Measurements from ENCODE around the gene DEXI.

DEXI gene

DNA sequence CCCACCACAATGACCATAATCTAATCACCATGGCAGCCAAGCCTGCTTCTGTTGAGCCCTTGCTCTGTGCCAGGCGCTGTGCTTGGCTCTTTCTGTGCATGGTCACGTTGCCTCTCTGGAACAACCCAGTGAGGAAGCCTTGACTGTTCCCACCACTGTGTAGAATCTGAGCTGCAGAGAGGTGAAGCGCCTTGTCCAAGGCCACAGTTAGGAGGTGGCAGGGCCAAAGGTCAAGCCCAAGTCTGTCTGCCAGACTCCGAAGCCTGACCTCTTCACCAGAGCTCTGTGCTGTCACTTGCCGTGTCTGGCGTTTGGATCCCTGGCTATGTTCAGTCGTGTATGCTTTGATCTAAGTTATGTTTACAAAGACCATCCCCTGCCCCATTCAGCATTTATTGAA, 12.6 kb upstream of the DEXI start:
- Histone ChIP-seq H3K27me3 (replicated peaks in 2 of 5; ENCODE audit: control insufficient read depth in 4 of 5, insufficient read depth in 5 of 5, low read length in 4 of 5) (no peaks in the 10 kb centered on the region), H3K36me3 (ENCODE audit: control insufficient read depth in 4 of 4, insufficient read depth in 4 of 4, low read length in 3 of 4) (peaks cover 0 to 7% (median 0%) of the 10 kb centered on the region in 4 experiments), H3K9me3 (ENCODE audit: control extremely low read depth in 1 of 5, control insufficient read depth in 4 of 5, insufficient read depth in 2 of 5, low read depth in 1 of 5, low read length in 4 of 5) (no peaks in the 10 kb centered on the region), H3K27ac (ENCODE audit: insufficient read depth in 1 of 2, low read depth in 1 of 2, low read length in 2 of 2, poor library complexity in 1 of 2, severe bottlenecking in 2 of 2) (no peak overlapping the region), H3K4me1 (ENCODE audit: control extremely low read depth in 1 of 4, control insufficient read depth in 4 of 4, insufficient read depth in 4 of 4, low read length in 3 of 4) (peaks cover 11 to 40% (median 29%) of the 10 kb centered on the region in 4 experiments), H3K4me3 (ENCODE audit: control insufficient read depth in 1 of 7, extremely low read depth in 1 of 7, insufficient read depth in 4 of 7, low read depth in 2 of 7, low read length in 6 of 7) (no peak overlapping the region)
- WGBS (ENCODE audit: insufficient coverage), result 94% methylated on average over 6 of the region's 7 CpGs
- ChIA-PET CTCF (interaction anchor here (0.7 to 9.6 kb wide), 10 partner anchors 9 to 676 kb away, joined by 3 to 118 read pairs (median 4); partner anchors contain the start of gene SOCS1), POLR2A (no interaction called here)
- DNase-seq, result no peak

- WGBS (ENCODE audit: insufficient coverage), result 100% methylated on average over 4 of the region's 4 CpGs
- no peak for DNase-seq
- Histone ChIP-seq H3K9me3 (ENCODE audit: control extremely low read depth in 1 of 5, control insufficient read depth in 4 of 5, insufficient read depth in 2 of 5, low read depth in 1 of 5, low read length in 4 of 5) (no peaks in the 10 kb centered on the region), H3K27me3 (replicated peaks in 2 of 5; ENCODE audit: control insufficient read depth in 4 of 5, insufficient read depth in 5 of 5, low read length in 4 of 5) (no peaks in the 10 kb centered on the region), H3K4me3 (ENCODE audit: control insufficient read depth in 1 of 7, extremely low read depth in 1 of 7, insufficient read depth in 4 of 7, low read depth in 2 of 7, low read length in 6 of 7) (no peak overlapping the region), H3K36me3 (ENCODE audit: control insufficient read depth in 4 of 4, insufficient read depth in 4 of 4, low read length in 3 of 4) (no peaks in the 10 kb centered on the region), H3K27ac (ENCODE audit: insufficient read depth in 1 of 2, low read depth in 1 of 2, low read length in 2 of 2, poor library complexity in 1 of 2, severe bottlenecking in 2 of 2) (no peak overlapping the region), H3K4me1 (ENCODE audit: control extremely low read depth in 1 of 4, control insufficient read depth in 4 of 4, insufficient read depth in 4 of 4, low read length in 3 of 4) (peaks cover 8 to 46% (median 30%) of the 10 kb centered on the region in 4 experiments)
- ChIA-PET CTCF (interaction anchor here (1.0 to 9.6 kb wide), 5 partner anchors 8 to 447 kb away, joined by 3 to 118 read pairs (median 7); no protein-coding TSS in a partner anchor), POLR2A (interaction anchor here (1.2 kb wide), 1 partner anchor 301 kb away, joined by 3 read pairs; no protein-coding TSS in a partner anchor)
These were observed 8.8 kb upstream of the DEXI start for GRCh38 chr16:10951026-10951425.

- peaks cover 7 to 46% (median 31%) of the 10 kb centered on the region in 4 experiments for H3K4me1 ChIP-seq (ENCODE audit: control extremely low read depth in 1 of 4, control insufficient read depth in 4 of 4, insufficient read depth in 4 of 4, low read length in 3 of 4)
- ChIA-PET POLR2A (interaction anchor here (0.6 to 1.2 kb wide), 2 partner anchors 12 to 301 kb away, joined by 3 to 6 read pairs; no protein-coding TSS in a partner anchor), CTCF (interaction anchor here (1.1 to 9.6 kb wide), 7 partner anchors 8 to 348 kb away, joined by 3 to 118 read pairs (median 6); no protein-coding TSS in a partner anchor)
- no peaks in the 10 kb centered on the region for H3K36me3 ChIP-seq (ENCODE audit: control insufficient read depth in 4 of 4, insufficient read depth in 4 of 4, low read length in 3 of 4)
- no peaks in the 10 kb centered on the region for H3K9me3 ChIP-seq (ENCODE audit: control extremely low read depth in 1 of 5, control insufficient read depth in 4 of 5, insufficient read depth in 2 of 5, low read depth in 1 of 5, low read length in 4 of 5)
- WGBS (ENCODE audit: insufficient coverage), result 100% methylated on average over 3 of the region's 5 CpGs
- H3K4me3 ChIP-seq (ENCODE audit: control insufficient read depth in 1 of 7, extremely low read depth in 1 of 7, insufficient read depth in 4 of 7, low read depth in 2 of 7, low read length in 6 of 7), result no peak overlapping the region
- no peak for DNase-seq
- H3K27ac ChIP-seq (ENCODE audit: insufficient read depth in 1 of 2, low read depth in 1 of 2, low read length in 2 of 2, poor library complexity in 1 of 2, severe bottlenecking in 2 of 2), result no peak overlapping the region
- no peaks in the 10 kb centered on the region for H3K27me3 ChIP-seq (replicated peaks in 2 of 5; ENCODE audit: control insufficient read depth in 4 of 5, insufficient read depth in 5 of 5, low read length in 4 of 5)
These were observed 8.1 kb upstream of the DEXI start for GRCh38 chr16:10950393-10950792.

DNA sequence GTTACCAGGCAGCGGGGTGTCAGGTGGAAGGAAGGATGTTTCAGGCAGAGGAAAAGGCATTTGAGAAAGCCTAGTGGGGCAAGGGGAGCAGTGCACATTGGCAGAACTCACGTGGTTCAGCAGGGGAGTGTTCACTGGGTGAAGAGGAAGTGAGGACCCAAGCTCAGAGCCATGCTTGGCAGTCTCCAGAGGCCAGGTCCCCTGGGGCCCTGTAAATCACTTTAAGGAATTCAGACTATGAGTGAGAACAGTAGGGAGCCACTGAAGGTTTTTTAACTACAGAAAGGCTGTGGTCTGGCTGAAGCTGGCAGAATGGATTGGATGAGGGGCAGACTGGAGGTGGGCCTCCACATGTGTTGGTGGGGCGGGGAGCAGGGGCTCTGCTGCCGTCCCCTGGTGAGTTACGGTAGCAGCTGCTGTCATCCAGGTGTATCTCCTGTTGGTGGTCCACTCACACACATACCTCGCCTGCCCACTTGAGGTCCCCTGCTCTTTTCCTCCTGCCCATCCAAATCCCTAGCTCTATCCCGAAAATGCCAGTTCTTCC, 7.2 kb upstream of the DEXI start:
- H3K27ac ChIP-seq (ENCODE audit: insufficient read depth in 1 of 2, low read depth in 1 of 2, low read length in 2 of 2, poor library complexity in 1 of 2, severe bottlenecking in 2 of 2), result no peak overlapping the region
- DNase-seq, result peak; percentile 73 to 91 (median 88)
- no peaks in the 10 kb centered on the region for H3K36me3 ChIP-seq (ENCODE audit: control insufficient read depth in 4 of 4, insufficient read depth in 4 of 4, low read length in 3 of 4)
- no peak overlapping the region for H3K4me3 ChIP-seq (ENCODE audit: control insufficient read depth in 1 of 7, extremely low read depth in 1 of 7, insufficient read depth in 4 of 7, low read depth in 2 of 7, low read length in 6 of 7)
- 59% methylated on average over 4 of the region's 7 CpGs for WGBS (ENCODE audit: insufficient coverage)
- peaks cover 8 to 41% (median 31%) of the 10 kb centered on the region in 4 experiments for H3K4me1 ChIP-seq (ENCODE audit: control extremely low read depth in 1 of 4, control insufficient read depth in 4 of 4, insufficient read depth in 4 of 4, low read length in 3 of 4)
- ChIA-PET CTCF (interaction anchor here (0.6 to 9.6 kb wide), 13 partner anchors 7 to 762 kb away, joined by 3 to 118 read pairs (median 3); no protein-coding TSS in a partner anchor), POLR2A (interaction anchor here (1.2 kb wide), 1 partner anchor 302 kb away, joined by 3 read pairs; no protein-coding TSS in a partner anchor)
- no peaks in the 10 kb centered on the region for H3K27me3 ChIP-seq (replicated peaks in 2 of 5; ENCODE audit: control insufficient read depth in 4 of 5, insufficient read depth in 5 of 5, low read length in 4 of 5)
- H3K9me3 ChIP-seq (ENCODE audit: control extremely low read depth in 1 of 5, control insufficient read depth in 4 of 5, insufficient read depth in 2 of 5, low read depth in 1 of 5, low read length in 4 of 5), result no peaks in the 10 kb centered on the region

DNA sequence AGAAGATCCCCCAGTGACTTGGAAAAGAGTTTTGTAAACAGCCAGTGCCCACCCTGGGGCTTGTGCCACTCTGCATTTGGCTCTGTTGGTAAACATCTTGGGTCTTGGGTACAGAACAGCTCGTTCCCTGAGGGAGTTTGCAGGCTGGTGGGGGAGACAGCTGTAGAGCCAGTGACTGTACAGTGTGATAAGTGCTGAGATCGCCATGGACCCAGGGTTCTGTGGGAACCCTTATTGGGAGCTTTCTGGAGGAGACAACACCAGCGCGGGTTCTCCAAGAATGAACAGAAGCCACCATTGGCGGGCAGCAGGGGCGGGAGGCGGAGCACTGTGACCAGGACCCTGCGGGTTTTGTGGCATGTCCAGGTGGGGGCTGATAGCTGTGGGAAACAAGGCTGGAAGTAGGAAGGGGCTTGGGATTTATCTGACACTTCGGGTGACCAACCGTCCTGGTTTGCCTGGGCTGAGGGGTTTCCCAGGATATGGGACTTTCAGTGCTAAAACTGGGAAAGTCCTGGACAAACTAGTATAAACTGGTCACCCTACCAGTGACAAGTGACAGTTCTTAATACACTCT, 5.0 kb upstream of the DEXI start:
- no peak overlapping the region for H3K27ac ChIP-seq (ENCODE audit: insufficient read depth in 1 of 2, low read depth in 1 of 2, low read length in 2 of 2, poor library complexity in 1 of 2, severe bottlenecking in 2 of 2)
- no peak overlapping the region for H3K4me3 ChIP-seq (ENCODE audit: control insufficient read depth in 1 of 7, extremely low read depth in 1 of 7, insufficient read depth in 4 of 7, low read depth in 2 of 7, low read length in 6 of 7)
- CTCF ChIA-PET, result interaction anchor here (1.5 to 9.6 kb wide), 3 partner anchors 9 to 18 kb away, joined by 4 to 118 read pairs (median 5); no protein-coding TSS in a partner anchor
- peaks cover 5 to 48% (median 33%) of the 10 kb centered on the region in 4 experiments for H3K4me1 ChIP-seq (ENCODE audit: control extremely low read depth in 1 of 4, control insufficient read depth in 4 of 4, insufficient read depth in 4 of 4, low read length in 3 of 4)
- 97% methylated on average over 9 of the region's 10 CpGs for WGBS (ENCODE audit: insufficient coverage)
- no peaks in the 10 kb centered on the region for H3K9me3 ChIP-seq (ENCODE audit: control extremely low read depth in 1 of 5, control insufficient read depth in 4 of 5, insufficient read depth in 2 of 5, low read depth in 1 of 5, low read length in 4 of 5)
- POLR2A ChIA-PET, result no interaction called here
- H3K36me3 ChIP-seq (ENCODE audit: control insufficient read depth in 4 of 4, insufficient read depth in 4 of 4, low read length in 3 of 4), result no peaks in the 10 kb centered on the region
- DNase-seq, result no peak
- H3K27me3 ChIP-seq (replicated peaks in 2 of 5; ENCODE audit: control insufficient read depth in 4 of 5, insufficient read depth in 5 of 5, low read length in 4 of 5), result no peaks in the 10 kb centered on the region

DNA sequence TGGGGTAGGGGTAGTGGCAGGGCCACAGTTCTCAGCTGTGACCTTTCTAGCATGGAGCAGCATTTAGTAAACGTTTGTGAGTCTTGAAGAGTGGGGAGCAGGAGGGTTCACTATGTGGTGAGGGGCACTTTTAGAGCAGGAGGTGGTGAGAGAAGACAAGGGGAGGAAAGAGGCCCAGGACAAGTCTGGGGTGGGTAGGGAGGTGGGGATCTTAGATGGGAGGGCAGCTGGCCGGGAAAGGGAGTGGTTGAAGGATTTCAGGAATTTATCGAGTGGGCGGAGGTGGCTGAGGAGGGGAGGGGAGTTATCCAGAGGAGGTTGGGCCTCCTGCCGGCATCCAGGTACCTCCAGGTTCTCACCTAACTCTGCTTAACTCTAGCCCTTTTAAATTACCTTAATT, 4.0 kb upstream of the DEXI start:
- Histone ChIP-seq H3K36me3 (ENCODE audit: control insufficient read depth in 4 of 4, insufficient read depth in 4 of 4, low read length in 3 of 4) (no peaks in the 10 kb centered on the region), H3K9me3 (ENCODE audit: control extremely low read depth in 1 of 5, control insufficient read depth in 4 of 5, insufficient read depth in 2 of 5, low read depth in 1 of 5, low read length in 4 of 5) (no peaks in the 10 kb centered on the region), H3K4me3 (ENCODE audit: control insufficient read depth in 1 of 7, extremely low read depth in 1 of 7, insufficient read depth in 4 of 7, low read depth in 2 of 7, low read length in 6 of 7) (no peak overlapping the region), H3K4me1 (ENCODE audit: control extremely low read depth in 1 of 4, control insufficient read depth in 4 of 4, insufficient read depth in 4 of 4, low read length in 3 of 4) (peaks cover 5 to 52% (median 37%) of the 10 kb centered on the region in 4 experiments), H3K27ac (ENCODE audit: insufficient read depth in 1 of 2, low read depth in 1 of 2, low read length in 2 of 2, poor library complexity in 1 of 2, severe bottlenecking in 2 of 2) (no peak overlapping the region), H3K27me3 (replicated peaks in 2 of 5; ENCODE audit: control insufficient read depth in 4 of 5, insufficient read depth in 5 of 5, low read length in 4 of 5) (no peaks in the 10 kb centered on the region)
- ChIA-PET POLR2A (no interaction called here), CTCF (interaction anchor here (9.6 kb wide), 1 partner anchor 18 kb away, joined by 118 read pairs; no protein-coding TSS in a partner anchor)
- no peak for DNase-seq
- WGBS (ENCODE audit: insufficient coverage), result 80% methylated on average over 2 of the region's 5 CpGs
